HG02763 (cell line): ENCODE results near the gene ITGB3.

Source experiments
- ATAC-seq: cut with Tn5 transposase; IDR thresholded peaks from one replicate; pipeline ENCODE4 v1.9.1; 2021; ENCODE audit warnings: mild to moderate bottlenecking, moderate library complexity; ENCODE audit not compliant: unreplicated experiment

The ITGB3 gene

DNA sequence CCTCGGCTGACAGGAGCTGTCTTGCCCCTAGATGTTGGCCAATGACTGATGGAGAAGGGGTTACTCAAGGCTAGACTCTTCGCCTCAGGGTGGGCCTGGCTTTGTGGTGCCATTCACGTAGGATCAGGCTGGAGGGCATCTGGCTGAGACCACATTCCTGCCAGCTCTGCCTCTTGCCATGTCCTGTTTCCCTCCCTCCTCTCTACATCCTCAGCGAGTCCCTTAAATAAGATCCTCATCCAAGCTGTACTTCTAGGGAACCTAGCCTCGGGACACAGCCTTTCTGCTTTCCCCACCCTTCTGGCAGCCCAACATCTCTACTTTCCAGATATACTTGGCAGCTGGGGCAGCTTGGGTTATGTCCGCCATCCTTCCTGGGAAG lies 42.2 kb downstream of the ITGB3 start:
- no peak for ATAC-seq

- ATAC-seq = no peak
Observed at GRCh38 chr17:47297661-47298400, 44.2 kb downstream of the ITGB3 start.

DNA sequence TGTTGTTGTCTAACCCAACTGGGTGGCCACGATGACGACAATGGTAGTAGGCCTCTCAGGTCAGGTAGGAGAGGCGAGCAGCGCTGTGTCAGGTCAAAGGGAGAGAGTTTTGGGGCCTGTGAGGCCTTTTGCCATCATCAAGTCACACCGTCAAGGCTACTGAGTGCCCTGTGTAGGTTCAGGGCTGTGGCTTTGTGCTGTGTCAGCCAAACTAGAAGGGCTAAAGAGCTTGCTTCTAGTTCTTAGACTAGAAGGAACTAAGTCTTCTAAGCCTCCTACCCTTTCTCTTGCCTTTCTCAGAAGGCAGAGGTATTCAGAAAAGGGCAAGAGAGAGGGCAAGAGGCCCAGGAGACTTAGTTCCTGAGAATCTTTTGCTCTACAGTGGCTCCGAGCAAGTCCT lies 45.1 kb downstream of the ITGB3 start:
- ATAC-seq = no peak

- no peak for ATAC-seq
Observed at GRCh38 chr17:47299239-47299910, 45.7 kb downstream of the ITGB3 start.

GRCh38 chr17:47300718-47301117 lies 47.1 kb downstream of the ITGB3 start:
- ATAC-seq = no peak

GRCh38 chr17:47301161-47301560 lies 47.5 kb downstream of the ITGB3 start:
- ATAC-seq = no peak

DNA sequence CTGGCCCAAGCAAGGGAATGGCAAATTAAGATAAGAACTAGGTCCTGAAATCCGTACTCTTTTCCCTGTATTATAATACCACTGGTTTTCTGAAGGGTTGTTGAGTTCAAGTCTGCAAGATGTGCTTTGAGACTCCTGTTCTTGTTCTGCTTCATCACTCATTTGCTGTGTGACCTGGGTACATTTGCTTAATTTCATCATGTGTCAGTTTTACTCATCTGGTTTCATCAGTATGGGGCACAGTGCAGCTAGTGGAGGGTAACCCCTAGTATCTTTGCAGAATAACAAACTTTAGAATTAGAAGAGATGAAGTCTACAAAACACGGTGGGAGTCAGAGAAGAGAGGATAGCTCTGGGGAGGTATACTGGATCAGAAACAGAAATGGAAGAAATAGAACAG lies 48.2 kb downstream of the ITGB3 start:
- no peak for ATAC-seq

DNA sequence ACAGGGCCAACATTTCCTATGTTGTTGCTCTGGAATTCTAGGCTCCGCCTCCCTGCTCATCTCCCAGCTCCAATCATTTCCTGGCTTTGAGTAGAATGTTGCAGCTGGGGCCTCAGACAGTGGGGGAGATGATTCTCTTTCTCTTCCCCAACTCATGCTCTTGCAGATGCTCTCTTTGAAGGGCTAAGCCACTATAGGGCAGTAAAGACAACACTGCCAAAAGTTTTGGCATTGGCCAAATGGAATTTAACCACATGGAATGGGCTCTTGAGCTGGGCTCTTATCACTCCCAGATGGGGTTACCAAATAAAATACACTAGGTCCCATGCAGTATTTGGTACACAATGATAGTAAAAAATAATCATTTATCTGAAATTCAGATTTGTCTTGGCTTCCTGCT lies 50.6 kb downstream of the ITGB3 start:
- no peak for ATAC-seq

DNA sequence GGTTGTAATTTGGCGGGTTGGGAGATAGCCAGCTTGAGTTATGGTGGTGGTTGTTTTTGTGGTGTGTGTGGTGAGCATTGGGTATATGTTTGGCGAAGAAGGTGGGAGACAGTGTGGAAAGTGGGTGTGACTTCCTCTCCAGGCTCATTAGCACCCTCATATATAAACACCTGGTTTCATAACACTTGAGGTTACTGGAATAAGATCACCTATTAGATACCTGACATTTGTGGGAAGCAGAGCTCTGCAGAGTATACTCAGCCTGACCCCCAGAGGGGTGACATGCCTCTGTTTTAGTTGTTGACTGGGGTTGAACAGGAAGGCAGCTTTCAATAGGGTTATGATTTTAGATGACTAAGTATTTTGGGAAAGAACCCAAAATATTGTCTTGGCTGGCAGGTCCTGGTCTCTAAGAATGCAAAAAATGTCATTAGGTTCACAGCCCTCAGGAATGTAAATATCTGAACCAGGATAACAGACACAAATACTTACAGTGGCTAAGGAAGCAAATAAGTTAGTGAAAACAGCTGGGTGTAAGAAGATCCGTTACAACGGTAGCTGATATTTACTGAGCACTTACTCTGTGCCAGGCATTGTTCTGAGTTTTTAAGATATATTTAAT lies 51.8 kb downstream of the ITGB3 start:
- ATAC-seq = no peak

- ATAC-seq = no peak
Observed at GRCh38 chr17:47310186-47310733, 56.6 kb downstream of the ITGB3 start.

- no peak for ATAC-seq
Observed at GRCh38 chr17:47311420-47311819, 57.8 kb downstream of the ITGB3 start.

GRCh38 chr17:47315451-47316266 lies 62.0 kb downstream of the ITGB3 start:
- no peak for ATAC-seq

- no peak for ATAC-seq
Observed at GRCh38 chr17:47316311-47316710, 62.7 kb downstream of the ITGB3 start.

DNA sequence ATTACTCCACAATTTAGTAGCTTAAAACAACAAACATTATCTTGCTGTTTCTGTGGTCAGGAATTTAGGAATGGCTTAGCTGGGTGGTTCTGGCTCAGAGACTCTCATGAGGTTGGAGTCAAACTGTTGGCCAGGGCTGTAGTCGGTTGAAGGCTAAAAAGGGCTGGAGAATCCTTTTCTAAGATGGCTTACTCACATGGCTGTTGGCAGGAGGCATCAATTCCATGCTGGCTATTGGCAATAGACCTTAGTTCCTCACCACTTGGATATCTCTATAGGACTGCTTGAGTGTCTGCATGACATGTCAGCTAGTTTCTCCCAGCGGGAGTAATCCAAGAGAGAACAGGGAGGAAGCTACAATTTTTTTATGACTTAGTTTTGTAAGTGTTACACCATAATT lies 63.5 kb downstream of the ITGB3 start:
- no peak for ATAC-seq

DNA sequence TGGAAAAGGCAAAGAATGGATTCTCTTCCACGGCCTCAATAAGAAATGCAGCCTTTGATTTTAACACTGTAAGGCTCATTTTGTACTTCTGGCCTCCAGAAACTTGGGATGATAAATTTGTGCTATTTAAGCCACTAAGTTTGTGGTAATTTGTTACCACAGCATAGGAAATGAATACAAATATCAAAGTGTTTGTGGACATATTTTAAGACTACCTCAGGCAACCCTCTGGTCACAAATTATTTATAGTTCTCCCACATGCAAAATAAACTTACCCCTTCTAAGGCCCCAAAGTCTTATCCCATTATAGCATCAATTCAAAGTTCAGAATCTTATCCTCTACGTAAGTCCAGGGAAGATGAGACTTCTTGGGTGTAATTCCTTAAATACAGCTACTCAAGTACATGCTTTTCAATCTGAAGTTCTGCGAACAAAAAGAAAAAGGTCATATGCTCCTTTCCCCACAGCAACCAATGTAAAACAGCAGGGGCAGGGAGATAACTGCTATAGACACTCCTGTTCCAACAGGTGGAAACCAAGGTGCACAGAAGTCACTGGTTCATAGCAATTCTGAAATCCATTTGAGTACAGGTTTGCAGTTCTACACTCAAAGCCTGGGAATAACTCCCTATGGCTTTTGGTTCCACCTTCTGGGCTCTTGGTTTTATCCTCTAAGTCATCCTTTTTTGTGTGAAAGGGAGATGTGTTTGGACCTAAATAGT lies 64.7 kb downstream of the ITGB3 start:
- no peak for ATAC-seq

DNA sequence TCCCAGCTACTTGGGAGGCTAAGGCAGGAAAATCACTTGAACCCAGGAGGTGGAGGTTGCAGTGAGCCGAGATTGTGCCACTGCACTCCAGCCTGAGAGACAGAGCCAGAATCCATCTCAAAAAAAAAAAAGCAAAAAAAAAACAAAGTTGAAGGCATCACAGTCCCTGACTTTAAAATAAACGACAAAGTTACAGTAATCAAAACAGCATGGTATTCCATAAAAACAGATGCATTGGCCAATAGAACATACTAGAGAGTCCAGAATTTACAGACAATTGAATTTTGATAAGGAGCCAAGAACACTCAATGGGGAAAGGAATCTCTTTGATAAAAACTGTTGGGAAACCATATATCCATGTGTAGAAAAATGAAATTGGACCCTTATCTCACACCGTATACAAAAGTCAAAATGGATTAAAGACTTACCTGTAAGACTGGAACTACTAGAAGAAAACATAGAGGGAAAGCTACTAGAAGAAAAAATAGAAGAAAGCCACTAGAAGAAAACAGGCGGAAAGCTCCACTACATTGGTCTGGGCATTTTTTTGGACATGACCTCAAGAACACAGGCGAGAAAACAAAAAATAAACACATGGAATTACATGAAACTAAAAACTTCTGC lies 67.4 kb downstream of the ITGB3 start:
- ATAC-seq = no peak

DNA sequence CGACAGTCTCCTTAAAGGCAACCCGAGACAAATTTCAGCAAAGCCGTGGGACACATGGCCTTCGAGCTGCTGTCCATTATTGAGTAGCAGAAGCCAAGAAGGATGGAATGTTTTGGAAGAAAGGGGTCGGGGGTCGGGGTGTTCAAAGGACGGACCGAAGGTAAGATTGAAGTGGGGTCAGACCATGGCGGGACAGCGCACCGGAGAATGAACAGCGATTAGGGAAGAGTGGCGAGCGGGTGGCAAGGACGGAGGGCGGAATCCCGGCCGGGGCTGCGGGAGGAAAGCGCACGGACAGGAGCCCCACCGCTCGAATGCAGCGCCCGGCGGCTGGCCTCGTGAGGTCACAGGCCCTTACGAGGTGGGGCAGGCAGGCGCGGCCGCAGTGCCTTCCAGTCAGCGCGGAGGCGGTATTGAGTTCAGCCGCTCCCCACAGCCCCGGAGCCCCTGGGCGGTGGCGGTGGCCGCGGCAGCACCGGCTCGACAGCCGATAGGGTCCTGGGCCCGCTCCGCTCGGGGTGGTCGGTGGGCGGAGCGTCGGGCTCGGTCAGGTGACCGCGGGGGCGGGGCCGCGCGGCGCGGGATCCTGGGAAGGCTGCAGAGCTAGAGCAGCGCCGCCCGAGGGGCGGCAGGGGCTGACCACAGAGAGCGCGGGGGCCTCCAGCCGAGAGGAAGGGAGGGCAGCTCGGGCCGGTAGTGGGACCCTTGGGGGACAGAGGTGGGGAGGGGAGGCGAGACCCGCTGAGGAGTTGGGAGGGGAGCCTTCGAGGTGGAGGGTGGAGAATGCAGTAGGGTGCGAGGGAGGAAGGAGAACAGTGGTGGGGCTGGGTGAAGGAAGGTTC lies 70.0 kb downstream of the ITGB3 start, which contains the start of gene EFCAB13:
Gene EFCAB13 (plus strand): TSS at position 574 of the 842 bp plus-strand sequence. CDS start 4,399 bp downstream, outside the sequence.
- peak; percentile 83 for ATAC-seq

DNA sequence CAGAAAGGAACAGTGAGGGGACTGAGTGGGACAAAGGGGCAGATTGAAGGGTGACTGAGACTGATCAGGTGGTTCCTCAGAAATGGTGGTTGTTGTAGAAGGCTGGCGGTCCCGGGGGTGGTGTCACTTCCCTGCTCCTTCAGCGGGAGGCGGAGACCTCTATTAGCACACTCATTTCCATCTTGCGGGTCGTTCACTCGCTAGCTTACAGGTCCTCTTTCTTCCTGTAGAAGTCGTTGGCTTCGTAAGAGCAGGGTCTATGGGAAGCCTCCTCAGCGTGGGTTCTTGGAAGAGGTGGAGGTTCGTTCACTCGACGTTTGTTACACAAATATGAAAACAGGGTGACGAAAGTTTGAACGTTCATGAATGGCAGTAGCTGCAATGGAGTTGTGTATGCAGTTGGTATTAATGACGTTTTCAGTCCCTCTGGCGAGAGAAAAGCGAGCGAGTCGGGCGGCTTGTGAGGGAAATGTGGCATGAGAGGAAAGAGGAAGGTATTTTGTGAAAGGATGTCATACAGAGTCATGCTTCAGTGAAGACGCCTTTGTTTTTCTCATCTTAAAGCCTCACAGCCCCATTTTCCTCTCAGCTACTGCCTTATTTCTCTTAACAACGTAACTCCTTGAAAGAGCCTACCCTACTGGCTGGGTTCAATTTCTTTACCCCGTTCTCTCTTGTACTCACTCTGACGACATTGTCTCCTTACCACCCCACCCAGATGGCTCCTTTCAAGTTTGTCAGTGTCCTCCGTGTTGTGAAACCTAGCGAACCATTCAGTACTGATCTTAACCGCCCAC lies 70.8 kb downstream of the ITGB3 start:
- ATAC-seq = peak; percentile 32
